HuH-7 (cell line): ENCODE data around the gene CD19.
A peak's percentile ranks its signal among the peaks of the same experiment; 100 is the strongest.
"Not testable (repeated sequence)": the region's sequence is repeated elsewhere in the genome, so short reads cannot be mapped to it uniquely, and the experiment has no call there.

Experiments used
- DNase-seq: peaks from one replicate; pipeline ENCODE4 v3.0.0; 2011; ENCODE audit warnings: low spot score

CD19 gene

DNA sequence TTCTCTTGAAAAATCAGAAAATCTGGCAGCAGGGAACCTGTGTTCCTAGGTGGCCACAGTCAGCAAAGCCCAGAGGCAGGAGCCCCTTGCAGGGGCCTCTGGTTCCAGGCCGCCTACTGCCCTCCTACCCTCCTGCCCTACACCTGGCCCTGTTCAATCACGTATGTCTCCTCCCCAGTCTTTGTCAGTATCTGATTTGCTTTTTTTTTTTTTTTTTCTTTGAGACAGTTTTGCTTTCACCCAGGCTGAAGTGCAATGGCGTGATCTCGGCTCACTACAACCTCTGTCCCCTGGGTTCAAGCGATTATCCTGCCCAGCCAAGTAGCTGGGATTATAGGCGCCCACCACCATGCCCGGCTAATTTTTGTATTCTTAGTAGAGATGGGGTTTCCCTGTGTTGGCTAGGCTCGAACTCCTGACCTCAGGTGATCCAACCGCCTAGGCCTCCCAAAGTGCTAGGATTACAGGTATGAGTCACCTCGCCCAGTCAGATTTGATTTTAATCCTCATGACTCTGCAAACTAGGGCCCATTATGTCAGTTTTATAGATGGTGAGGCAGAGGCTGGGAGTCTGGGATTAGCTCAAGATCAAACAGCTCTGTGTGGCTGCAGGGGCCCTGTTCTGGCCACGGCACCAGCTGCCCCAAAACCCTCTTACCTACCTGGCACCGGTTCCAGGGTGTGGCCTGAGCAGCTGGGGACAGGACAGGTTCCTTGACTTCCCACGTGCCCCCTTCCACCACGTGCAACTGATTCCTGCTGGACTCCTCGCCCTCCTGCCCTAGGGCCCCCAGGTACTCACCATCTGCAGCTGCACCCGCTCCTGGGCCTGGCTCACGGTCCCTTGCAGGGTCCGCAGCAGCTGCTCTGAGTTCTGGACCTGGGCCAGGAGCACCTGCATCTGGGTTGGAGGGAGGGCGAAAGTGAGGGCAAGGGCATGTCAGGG, 21.4 kb upstream of the CD19 start:
- DNase-seq = no peak

DNA sequence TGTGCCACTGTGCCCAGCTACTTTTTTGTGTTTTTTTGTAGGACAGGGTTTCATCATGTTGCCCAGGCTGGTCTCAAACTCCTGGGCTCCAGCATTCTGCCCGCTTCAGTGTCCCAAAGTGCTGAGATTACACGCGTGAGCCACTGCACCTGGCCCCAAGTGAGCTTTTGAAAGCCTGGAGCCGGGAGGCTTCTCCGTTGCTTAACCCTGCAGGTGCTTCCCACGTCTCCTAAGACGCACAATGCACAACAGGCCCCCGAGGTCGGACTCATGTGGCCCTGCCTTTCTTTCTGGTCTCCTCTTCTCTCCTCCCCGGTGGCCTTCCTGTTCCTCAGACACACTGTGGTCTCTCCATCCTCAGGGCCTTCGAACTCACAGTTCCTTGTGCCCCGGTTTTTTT, 19.2 kb upstream of the CD19 start:
- no peak for DNase-seq

DNA sequence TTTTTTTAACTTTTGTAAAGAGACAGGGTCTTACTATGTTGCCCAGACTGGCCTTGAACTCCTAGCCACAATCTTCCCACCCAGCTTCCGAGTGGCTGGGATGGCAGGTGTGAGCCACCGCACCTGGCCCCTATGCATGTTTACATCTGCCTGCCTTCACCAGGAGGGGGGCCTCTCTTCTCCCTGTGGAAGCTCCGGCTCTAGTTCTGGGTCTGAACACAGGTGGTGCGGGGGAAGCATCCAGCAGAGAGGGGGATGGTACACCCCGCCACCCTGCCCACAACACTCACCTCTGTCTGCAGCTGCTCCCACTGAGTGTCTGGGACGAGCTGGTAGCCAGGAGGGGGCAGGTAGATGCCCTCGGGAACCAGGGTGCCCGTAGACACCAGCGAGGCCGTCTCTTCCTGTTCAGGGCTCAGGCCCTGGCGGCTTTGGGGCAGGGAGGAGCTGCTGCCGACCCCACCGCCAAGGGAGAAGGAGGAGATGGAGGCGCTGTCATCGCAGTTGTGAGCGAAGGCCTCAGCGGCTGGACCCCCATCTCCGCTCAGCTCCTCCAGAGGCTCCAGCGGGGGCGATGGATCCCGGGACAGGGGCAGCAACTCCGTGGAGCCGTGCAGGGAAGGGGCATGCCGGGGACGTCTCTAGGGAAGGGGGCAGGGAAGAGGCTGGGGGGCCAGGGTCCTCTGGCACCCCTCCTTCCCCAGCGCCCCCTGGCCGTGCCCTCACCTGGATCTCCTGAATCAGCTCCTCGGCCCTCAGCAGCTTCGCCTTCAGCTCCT, 17.6 kb upstream of the CD19 start:
- DNase-seq = no peak

DNA sequence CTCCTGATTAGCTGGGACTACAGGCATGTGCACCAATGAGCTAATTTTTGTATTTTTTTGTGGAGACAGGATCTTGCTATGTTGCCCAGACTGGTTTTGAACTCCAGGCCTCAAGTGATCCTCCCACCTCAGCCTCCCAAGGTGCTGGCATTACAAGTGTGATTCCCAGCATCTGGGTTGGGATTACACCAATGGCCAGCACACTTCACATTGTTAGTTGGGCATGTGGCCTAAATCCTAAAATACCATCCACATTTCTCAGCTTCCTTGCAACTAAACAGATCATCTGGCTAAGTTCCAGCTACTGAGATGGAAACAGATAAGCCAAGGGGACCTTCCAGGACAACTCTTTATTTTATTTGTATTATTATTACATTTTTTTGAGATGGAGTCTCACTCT, 16.6 kb upstream of the CD19 start:
- no peak for DNase-seq

DNA sequence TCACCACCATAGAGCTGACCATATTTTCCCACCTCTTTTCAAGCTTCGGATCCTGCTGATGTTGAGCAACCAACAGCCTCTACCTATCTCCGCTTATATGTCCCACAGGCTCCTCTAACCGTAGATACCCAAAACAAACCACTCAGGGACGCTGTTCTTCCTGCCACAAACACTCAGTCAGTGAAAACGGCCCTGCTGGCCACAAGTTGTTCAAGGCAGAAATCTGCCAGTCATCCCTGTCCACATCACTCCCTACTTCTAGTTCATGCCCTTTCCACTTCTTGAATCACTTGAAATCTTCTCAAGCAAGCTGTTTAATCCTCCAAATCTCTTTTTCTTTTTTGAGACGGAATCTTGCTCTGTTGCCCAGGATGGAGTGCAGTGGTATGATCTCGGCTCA, 14.7 kb upstream of the CD19 start:
- DNase-seq = no peak

DNA sequence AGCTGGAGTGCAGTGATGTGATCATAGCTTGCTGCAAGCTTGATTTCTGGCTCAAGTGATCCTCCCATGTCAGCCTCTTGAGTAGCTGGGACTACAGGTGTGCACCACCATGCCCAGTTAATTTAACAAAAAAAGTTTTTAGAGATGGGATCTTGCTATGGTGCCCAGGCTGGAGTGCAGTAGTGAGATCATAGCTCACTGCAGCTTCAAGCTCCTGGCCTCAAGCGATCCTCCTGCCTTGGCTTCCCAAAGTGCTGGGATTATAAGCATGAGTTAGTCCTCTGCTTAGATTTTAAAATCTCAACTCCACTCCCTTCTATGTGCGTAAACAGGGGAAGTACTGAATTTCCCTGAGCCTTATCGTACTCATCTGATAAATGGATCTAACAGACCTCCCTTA, 13.1 kb upstream of the CD19 start:
- DNase-seq = no peak

DNA sequence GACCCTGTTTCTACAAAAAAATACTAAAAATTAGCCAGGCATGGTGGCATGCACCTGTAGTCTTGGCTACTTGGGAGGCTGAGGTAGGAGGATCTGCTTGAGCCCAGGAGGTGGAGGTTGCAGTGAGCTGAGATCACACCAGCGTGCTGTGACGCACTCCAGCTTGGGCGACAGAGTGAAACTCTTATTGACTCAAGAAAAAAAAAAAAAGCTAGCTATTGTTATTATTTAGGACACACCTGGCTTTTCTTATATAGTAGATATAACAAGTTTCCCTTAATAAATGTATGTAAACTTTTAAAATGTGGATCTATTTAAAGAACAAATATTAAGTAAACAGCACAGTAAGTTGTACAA, 8.6 kb upstream of the CD19 start:
- DNase-seq = no peak

DNA sequence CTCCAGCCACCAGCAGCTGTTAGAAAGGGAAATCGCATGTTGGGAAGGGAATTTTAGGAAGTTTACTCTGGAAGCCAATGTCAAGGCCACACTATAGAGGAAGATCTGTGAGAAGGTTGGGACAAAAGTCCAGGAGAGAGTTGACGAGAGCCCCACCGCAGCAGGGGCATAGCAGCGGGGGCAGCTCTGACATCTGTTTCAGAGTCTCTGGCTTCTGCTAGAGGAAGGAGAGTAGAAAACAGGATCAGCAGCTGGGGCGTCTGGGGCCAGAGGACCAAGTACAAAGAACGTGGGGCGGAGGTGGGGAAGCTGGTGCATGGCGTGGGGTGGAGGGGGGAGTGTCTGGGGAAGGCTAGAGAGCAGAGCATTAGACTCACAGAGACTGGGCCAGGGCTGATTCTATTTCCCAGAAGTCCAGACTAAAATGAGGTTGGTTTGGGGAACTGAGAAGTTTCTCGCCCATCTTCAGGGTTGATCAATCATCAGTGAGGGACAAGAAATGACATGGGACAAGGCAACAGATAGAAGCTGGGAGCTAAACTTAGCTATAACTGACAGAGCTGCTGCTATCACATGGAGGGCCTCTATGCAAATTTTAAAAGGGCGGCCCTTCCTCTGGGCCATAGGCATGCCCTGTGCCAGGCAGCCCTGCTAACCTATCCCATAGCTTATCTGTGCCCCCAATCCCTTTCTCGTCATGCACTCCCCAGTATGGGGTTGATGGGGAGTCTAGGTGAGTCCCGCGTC, 7.9 kb upstream of the CD19 start:
- DNase-seq = no peak

DNA sequence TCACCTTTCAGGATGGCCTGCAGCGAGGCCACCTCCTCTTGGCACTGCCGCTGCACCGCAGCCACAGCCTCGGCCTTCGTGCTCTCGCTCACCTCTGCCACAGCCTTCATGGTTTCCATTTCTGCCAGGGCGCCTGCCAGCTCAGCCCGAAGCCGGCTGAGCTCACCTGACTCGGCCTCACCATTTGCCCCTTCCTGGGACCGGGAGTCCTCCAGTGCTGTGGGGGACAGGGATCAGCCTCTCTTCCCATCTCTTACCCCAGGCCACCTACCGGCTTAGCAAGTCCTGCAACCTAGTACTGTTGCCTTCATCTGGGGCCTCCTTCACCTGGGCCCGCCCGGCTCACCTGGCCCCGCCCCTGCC, 7.4 kb upstream of the CD19 start:
- DNase-seq = no peak

DNA sequence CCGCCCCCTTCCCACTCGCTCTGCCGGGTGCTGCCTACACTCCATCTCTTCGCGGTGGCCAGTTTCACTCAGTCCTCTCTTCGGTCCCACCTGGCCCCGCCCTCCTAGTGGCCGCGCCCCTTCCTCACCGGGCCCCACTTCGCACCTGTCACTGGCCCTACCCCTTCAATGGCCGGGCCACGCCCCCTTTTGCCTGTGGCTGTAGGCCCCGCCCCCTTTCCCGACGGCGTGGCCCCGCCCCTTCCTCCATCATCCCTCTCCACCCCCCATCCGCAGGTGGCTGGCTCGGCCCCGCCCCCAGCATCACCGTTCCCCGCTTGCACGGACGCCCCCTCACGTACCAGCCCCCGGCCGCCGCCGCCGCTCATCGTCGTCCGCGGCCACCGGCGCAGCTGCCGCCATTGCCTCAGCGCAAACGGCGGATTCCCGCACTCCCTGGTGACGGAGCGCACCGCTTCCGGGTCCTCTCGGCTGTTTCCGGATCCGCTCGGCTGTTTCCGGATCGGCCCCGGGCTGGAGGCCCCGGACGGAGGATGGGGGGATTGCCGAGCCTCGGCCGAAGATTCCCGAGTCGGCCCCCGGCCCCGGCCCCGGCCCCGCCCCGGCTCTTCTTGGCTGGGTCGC, 6.9 kb upstream of the CD19 start, which contains the start of gene RABEP2:
TSS of gene RABEP2 (minus strand) at position 477 of the 624 bp plus-strand sequence. CDS start at position 402, 75 bp downstream.
- peak; percentile 99 for DNase-seq

DNA sequence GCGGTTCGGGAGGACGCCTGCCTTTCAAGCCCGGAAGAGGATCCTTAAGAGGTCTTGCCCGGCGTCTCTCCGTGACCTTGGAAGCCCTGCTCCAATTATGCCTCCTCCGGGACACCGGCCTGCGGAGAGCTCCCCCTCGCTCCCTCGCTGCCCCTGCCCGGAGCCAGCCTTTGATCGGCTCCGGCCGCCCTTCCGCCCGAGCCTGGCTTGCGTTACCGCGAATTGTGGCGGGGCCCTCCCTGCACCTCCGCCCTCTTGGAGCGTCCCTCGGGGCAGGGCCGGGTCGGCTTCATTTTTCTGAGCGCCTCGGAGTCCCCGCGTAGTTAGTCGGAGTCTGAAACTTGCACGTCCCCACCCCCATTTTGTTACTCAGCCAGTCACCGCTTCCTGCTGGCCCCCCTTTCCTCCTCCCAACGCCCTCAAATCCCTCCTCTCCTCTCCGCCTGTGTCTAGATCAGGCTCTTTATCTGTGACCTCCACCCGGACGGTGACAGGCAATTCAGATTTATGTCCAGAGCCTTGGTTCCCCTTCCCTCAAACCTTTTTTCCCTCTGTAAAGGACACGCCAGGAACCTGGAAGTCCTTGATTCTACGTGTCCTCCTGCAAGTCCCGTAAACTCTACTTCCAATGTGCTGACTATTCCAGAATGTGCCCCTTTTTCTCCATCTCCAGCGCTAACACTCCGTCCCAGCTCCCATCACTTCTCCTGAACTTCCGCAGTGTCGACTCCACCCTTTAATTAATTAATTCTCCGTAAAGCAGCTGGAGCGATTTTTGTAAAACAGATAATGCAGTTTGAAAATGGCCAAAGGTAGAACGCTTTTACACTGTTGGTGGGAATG, 6.2 kb upstream of the CD19 start:
- DNase-seq = no peak

DNA sequence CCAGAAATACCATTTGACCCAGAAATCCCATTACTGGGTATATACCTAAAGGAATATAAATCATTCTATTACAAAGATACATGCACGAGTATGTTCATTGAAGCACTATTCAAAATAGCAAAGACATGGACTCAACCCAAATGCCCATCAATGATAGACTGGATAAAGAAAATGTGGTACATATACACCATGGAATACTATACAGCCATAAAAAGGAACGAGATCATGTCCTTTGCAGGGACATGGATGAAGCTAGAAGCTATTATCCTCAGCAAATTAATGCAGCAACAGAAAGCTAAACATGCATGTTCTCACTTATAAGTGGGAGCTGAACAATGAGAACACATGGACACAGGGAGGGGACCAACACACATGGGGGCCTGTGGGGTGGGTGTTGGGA, 5.5 kb upstream of the CD19 start:
- DNase-seq = not testable (repeated sequence)

DNA sequence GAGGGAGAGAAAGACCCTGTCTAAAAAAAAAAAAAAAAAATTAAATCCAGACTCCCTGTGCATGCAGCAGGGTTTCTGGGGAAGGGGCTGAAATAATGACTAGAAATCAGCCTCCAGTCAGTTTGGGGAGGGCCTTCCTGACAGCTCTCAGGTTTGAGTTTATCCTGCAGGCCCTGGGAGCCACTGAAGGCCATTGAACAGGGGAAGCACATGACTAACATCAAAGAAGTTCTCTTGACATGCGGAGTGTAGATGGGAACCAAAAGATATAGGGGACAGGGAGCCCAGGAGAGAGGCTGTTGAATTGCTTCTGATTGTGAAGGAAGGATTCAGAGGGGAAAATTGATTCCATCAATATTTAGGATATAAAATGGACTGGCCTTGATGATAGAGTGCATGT, 4.0 kb upstream of the CD19 start:
- no peak for DNase-seq

DNA sequence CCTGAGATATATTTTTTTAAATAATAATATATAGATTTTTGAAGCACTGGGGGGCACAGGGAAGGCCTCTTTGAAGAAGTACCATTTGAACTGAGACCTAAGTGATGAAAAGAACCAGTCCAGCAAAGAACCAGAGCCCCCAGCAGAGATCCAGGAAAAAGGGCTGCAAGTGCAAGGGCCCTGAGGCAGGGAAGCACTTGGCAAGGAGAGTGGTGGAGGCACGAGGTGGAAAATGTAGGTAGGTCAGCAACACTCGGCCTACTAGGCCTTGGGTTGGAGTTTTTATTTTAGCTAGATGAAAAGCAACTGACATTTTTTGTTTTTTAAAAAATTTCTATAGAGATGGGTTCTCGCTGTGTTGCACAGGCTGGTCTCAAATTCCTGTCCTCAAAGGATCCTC, 1.6 kb upstream of the CD19 start:
- no peak for DNase-seq

DNA sequence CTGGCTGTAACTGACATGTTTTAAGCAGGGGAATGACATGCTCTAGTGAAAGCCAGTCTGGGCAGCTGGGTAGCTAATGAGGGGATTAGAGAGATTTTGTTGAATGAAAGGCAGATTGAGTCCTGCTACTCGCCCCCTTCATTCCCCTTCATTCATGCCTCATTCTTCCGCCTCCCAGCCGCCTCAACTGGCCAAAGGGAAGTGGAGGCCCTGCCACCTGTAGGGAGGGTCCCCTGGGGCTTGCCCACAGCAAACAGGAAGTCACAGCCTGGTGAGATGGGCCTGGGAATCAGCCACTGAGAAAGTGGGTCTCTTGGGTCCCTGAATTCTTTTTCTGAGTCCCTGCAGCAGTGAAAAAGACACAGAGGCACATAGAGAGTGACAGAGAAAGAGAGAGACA, 1.1 kb upstream of the CD19 start:
- DNase-seq = no peak

DNA sequence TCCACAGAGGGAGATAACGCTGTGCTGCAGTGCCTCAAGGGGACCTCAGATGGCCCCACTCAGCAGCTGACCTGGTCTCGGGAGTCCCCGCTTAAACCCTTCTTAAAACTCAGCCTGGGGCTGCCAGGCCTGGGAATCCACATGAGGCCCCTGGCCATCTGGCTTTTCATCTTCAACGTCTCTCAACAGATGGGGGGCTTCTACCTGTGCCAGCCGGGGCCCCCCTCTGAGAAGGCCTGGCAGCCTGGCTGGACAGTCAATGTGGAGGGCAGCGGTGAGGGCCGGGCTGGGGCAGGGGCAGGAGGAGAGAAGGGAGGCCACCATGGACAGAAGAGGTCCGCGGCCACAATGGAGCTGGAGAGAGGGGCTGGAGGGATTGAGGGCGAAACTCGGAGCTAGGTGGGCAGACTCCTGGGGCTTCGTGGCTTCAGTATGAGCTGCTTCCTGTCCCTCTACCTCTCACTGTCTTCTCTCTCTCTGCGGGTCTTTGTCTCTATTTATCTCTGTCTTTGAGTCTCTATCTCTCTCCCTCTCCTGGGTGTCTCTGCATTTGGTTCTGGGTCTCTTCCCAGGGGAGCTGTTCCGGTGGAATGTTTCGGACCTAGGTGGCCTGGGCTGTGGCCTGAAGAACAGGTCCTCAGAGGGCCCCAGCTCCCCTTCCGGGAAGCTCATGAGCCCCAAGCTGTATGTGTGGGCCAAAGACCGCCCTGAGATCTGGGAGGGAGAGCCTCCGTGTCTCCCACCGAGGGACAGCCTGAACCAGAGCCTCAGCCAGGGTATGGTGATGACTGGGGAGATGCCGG, 769 bp downstream of the CD19 start:
- no peak for DNase-seq

DNA sequence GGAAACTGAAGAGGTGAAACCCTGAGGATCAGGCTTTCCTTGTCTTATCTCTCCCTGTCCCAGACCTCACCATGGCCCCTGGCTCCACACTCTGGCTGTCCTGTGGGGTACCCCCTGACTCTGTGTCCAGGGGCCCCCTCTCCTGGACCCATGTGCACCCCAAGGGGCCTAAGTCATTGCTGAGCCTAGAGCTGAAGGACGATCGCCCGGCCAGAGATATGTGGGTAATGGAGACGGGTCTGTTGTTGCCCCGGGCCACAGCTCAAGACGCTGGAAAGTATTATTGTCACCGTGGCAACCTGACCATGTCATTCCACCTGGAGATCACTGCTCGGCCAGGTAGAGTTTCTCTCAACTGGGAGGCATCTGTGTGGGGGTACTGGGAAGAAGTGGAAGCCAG, 1.4 kb downstream of the CD19 start:
- DNase-seq = no peak

DNA sequence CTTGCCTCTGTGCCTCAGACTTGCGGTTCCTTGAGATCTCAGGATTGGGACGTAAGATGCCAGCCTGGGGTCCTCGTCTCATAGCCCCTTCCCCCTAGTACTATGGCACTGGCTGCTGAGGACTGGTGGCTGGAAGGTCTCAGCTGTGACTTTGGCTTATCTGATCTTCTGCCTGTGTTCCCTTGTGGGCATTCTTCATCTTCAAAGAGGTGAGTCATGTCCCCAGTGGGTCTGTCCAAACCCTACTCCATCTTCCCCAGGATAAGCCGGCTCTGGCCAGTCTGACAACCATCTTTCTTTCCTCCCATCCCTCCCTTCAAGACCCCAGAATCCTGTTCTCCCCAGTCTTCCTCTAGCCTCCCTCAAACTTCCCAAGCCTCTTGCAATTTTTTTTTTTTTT, 3.6 kb downstream of the CD19 start:
- no peak for DNase-seq

DNA sequence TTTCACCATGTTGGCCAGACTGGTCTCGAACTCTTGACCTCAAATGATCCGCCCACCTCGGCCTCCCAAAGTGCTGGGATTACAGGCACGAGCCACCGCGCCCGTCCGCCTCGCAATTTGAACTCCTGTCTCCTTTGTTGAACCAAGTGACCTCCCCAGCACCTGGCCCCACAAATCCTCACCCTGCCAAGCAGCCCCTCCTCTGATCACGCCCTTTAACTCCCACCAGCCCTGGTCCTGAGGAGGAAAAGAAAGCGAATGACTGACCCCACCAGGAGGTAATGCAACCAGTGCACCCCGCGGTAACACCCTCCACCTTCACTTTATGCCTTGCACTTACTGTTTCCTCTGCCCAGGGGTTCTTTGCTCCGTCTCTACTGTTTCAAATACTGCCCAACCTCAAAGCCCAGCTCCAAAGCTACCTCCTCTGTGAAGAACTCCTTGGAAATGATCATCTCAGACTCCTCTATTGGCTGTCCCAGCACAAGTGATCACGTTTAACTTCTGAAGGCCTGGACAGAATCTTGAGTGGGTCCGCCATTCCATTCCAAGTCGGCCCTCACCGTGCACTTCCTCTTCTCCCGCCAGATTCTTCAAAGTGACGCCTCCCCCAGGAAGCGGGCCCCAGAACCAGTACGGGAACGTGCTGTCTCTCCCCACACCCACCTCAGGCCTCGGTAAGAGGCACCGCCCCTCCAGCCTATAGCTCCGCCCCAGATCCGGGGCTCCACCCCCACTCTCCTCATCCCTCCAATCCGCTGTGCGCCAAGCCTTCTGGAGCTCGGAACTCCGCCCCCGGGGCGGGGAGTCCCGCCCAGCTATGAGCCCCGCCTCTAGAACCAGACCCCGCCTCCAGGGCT, 4.4 kb downstream of the CD19 start:
- peak; percentile 94 for DNase-seq

DNA sequence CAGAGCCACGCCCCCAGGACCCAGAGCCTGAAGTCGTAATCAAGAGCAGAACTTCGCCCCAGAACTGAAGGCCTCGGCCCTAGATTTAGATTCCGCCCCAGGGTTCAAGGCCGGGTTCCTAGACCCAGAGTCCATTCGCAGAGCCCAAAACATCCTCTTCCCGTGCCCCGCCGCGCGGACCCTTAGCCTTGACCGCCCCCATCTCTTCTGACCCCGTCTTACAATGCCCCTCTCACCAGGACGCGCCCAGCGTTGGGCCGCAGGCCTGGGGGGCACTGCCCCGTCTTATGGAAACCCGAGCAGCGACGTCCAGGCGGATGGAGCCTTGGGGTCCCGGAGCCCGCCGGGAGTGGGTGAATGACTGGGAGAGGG, 5.0 kb downstream of the CD19 start:
- DNase-seq = no peak
